GM12873 (cell line): Measurements from ENCODE around the gene INO80.

Experiments
- CTCF ChIP-seq: IDR thresholded peaks from 2 replicates; pipeline ENCODE4 v1.5.1; 2012; ENCODE audit warnings: low read depth, mild to moderate bottlenecking, moderate library complexity, low read length, control low read depth; ENCODE audit not compliant: insufficient read depth; ENCODE audit errors: missing control alignments

The INO80 gene

DNA sequence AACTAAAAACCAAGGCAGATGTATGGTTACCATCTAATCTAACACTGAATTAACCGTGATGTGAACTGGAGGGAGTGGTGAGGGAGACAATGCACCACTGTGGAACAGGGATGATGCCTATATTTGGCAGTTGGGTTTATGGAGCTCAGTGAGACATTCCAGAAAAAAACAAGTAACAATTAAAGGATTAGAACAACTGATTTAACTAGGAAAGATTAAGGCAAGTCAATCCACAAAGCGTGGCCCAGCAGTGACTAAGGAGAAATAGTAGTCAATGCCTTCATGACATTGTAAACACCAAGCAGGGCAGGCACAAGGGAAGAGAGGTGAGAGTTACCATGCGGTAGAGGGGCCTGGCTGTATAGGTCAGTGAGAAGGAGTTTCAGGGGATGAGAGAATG is 124.7 kb downstream of the INO80 start:
- no peak for TF ChIP-seq CTCF

DNA sequence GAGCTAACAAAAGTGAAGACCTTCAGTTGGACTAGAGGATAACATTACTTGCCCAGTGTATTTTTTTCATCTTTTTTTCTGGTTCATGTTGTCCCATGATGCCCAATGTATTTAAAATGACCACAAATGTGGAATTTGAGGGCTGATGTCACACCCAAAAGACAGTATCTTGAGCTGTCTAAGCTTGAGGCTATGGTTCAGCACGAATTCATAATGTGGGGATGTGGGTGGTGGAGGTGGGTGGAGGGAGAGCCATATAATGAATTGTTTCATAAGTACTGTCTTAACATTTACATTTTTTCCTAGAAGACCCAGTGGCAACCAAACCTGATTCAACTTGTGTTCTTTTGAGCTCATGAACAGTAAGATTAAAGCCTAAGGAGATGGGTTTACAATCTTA is 125.3 kb downstream of the INO80 start:
- TF ChIP-seq CTCF = no peak

DNA sequence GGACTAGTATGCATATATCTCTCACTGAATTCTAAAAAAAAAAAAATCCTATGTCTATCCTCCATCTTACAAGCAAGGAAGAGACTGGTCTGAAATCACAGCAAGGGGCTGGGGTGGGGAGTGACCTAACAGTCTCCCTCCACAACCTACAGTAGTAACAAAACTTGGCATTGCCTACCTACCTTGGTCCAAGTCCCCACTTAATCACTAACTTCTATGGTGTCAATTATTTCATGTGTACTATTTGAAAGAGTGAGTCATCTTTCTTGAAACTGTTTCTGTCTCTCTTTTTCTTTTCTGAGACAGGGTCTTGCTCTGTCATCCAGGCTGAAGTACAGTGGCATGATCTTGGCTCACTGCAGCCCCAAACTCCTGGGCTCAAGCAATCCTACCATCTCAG is 126.0 kb downstream of the INO80 start:
- no peak for TF ChIP-seq CTCF

DNA sequence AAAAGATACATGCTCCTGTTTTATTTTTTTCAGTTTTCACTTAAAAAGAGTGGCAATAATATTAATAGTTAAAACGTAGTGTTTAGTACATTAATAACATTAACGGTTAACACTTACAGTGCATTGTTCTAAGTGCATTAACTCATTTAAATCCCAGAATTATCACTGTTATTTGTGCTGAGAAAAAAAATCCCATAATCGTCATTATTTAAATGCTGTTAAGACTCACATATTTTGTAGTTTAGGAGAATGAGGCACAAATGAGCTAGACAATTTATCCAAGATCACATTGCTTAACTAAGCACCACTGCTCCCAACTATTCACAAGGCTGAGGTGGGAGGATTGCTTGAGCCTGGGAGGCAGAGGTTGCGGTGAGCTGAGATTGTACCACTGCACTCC is 127.9 kb downstream of the INO80 start:
- no peak for TF ChIP-seq CTCF

DNA sequence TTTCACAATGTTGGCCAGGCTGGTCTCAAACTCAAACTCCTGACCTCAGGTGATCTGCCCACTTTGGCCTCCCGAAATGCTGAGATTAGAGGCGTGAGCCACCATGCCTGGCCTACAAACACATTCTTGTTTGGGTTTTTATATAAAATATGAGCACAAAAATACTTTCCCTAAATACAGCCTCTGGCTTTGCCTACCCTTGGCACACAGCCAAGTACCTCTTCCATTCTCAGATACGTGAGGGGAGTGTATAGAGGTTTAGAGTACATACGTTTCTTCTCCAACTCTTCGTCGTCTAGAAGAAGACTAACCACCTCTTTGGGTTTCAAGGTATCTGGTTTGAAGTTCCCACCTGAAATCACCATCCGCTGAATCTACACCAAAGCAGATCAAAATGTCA is 129.3 kb downstream of the INO80 start:
- no peak for TF ChIP-seq CTCF

GRCh38 chr15:40985541-40986330 is 130.3 kb downstream of the INO80 start:
- no peak for TF ChIP-seq CTCF

GRCh38 chr15:40984964-40985363 is 131.1 kb downstream of the INO80 start:
- no peak for TF ChIP-seq CTCF
